Vagina (tissue), 2 donors: ENCODE data around the gene PRSS23.

Experiments
- CTCF ChIP-seq, 3 experiments: fragments of 450-650 bp in 2 of 3; fragments of 200-600 bp in 1 of 3; sonication (generic) in 1 of 3; IDR thresholded peaks; one replicate each; pipeline ENCODE4 v1.5.1; 2017 to 2019; ENCODE audit warnings: antibody characterized with exemption in 3 of 3, mild to moderate bottlenecking in 2 of 3, moderate library complexity in 2 of 3
- POLR2A ChIP-seq, 2 donors: fragments of 450-650 bp; IDR thresholded peaks; one replicate each; pipeline ENCODE4 v1.6.1; 2017; ENCODE audit warnings: antibody characterized with exemption in 2 of 2, mild to moderate bottlenecking in 2 of 2, moderate library complexity in 2 of 2

- TF ChIP-seq CTCF (IDR thresholded peaks at IDR 0.05) (no peak), POLR2A (IDR thresholded peaks at IDR 0.05) (no peak)
Observed at GRCh38 chr11:86848132-86848531, 47.8 kb downstream of the PRSS23 start.
